HL-60 (cell line): ENCODE data around the gene CILP2.

ENCODE experiments used
- DNase-seq, 2 experiments: peaks; one replicate each; pipeline ENCODE4 v3.0.0-alpha.2; 2010 to 2020; ENCODE audit warnings: low read depth in 1 of 2, low spot score in 1 of 2
- H3K27ac ChIP-seq: fragments of 250-450 bp; sonication (Bioruptor Pico); replicated peaks from 2 replicates; pipeline ENCODE4 v1.5.1; 2020; ENCODE audit warnings: mild to moderate bottlenecking, moderate library complexity
- H3K27me3 ChIP-seq: fragments of 250-450 bp; sonication (Bioruptor Pico); 2 replicates; pipeline ENCODE4 v1.5.1; 2021; ENCODE audit warnings: mild to moderate bottlenecking, moderate library complexity; ENCODE audit not compliant: insufficient read depth, poor library complexity, severe bottlenecking
- H3K4me3 ChIP-seq: replicated peaks from 2 replicates; pipeline ENCODE4 v1.5.1; 2011; ENCODE audit warnings: mild to moderate bottlenecking, control low read depth, low read length; ENCODE audit not compliant: insufficient read depth
- GABPA ChIP-seq: IDR thresholded peaks from 2 replicates; pipeline ENCODE4 v1.6.1; 2012; ENCODE audit warnings: low read depth
- POLR2AphosphoS5 ChIP-seq: IDR thresholded peaks from 2 replicates; pipeline ENCODE4 v1.6.1; 2012; ENCODE audit warnings: low read depth
- SPI1 ChIP-seq: IDR thresholded peaks from 2 replicates; pipeline ENCODE4 v1.6.1; 2012; ENCODE audit warnings: low read depth, mild to moderate bottlenecking, borderline replicate concordance
- TF ChIP-seq, protein P1 (sequence below): IDR thresholded peaks from one replicate; pipeline ENCODE4 v1.5.1; 2011; ENCODE audit warnings: low read length, control low read depth, inconsistent platforms; ENCODE audit not compliant: insufficient read depth
- TF ChIP-seq, protein P2 (sequence below): IDR thresholded peaks from 2 replicates; pipeline ENCODE4 v1.6.1; 2012; ENCODE audit warnings: low read depth; ENCODE audit not compliant: insufficient replicate concordance

Gene CILP2

DNA sequence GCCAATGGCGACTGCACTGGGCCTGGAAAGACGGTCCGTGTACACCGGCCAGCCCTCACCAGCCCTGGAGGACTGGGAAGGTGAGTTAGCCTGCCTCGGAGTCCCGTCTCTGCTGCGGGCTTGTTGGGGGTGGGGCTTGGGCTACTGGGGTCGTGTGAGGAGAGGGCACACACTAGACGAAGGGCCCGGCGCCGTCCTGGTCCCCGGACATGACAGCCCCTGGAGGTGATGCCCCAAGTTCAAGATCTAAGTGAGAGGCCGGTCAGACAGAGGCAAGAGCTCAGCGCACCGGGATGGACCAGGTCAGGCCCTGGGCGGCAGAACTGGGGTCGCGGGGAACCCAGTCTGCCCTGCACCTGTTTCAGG, 1.6 kb downstream of the CILP2 start:
- no peaks in the 10 kb centered on the region for H3K27me3 ChIP-seq
- no peak for TF ChIP-seq SPI1
- no peak for TF ChIP-seq POLR2AphosphoS5
- TF ChIP-seq GABPA, result no peak
- TF ChIP-seq, protein P1, sequence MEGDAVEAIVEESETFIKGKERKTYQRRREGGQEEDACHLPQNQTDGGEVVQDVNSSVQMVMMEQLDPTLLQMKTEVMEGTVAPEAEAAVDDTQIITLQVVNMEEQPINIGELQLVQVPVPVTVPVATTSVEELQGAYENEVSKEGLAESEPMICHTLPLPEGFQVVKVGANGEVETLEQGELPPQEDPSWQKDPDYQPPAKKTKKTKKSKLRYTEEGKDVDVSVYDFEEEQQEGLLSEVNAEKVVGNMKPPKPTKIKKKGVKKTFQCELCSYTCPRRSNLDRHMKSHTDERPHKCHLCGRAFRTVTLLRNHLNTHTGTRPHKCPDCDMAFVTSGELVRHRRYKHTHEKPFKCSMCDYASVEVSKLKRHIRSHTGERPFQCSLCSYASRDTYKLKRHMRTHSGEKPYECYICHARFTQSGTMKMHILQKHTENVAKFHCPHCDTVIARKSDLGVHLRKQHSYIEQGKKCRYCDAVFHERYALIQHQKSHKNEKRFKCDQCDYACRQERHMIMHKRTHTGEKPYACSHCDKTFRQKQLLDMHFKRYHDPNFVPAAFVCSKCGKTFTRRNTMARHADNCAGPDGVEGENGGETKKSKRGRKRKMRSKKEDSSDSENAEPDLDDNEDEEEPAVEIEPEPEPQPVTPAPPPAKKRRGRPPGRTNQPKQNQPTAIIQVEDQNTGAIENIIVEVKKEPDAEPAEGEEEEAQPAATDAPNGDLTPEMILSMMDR, result no peak
- TF ChIP-seq, protein P2, sequence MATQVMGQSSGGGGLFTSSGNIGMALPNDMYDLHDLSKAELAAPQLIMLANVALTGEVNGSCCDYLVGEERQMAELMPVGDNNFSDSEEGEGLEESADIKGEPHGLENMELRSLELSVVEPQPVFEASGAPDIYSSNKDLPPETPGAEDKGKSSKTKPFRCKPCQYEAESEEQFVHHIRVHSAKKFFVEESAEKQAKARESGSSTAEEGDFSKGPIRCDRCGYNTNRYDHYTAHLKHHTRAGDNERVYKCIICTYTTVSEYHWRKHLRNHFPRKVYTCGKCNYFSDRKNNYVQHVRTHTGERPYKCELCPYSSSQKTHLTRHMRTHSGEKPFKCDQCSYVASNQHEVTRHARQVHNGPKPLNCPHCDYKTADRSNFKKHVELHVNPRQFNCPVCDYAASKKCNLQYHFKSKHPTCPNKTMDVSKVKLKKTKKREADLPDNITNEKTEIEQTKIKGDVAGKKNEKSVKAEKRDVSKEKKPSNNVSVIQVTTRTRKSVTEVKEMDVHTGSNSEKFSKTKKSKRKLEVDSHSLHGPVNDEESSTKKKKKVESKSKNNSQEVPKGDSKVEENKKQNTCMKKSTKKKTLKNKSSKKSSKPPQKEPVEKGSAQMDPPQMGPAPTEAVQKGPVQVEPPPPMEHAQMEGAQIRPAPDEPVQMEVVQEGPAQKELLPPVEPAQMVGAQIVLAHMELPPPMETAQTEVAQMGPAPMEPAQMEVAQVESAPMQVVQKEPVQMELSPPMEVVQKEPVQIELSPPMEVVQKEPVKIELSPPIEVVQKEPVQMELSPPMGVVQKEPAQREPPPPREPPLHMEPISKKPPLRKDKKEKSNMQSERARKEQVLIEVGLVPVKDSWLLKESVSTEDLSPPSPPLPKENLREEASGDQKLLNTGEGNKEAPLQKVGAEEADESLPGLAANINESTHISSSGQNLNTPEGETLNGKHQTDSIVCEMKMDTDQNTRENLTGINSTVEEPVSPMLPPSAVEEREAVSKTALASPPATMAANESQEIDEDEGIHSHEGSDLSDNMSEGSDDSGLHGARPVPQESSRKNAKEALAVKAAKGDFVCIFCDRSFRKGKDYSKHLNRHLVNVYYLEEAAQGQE, result no peak
- H3K4me3 ChIP-seq, result no peak overlapping the region
- no peak for DNase-seq
- H3K27ac ChIP-seq, result no peak overlapping the region

DNA sequence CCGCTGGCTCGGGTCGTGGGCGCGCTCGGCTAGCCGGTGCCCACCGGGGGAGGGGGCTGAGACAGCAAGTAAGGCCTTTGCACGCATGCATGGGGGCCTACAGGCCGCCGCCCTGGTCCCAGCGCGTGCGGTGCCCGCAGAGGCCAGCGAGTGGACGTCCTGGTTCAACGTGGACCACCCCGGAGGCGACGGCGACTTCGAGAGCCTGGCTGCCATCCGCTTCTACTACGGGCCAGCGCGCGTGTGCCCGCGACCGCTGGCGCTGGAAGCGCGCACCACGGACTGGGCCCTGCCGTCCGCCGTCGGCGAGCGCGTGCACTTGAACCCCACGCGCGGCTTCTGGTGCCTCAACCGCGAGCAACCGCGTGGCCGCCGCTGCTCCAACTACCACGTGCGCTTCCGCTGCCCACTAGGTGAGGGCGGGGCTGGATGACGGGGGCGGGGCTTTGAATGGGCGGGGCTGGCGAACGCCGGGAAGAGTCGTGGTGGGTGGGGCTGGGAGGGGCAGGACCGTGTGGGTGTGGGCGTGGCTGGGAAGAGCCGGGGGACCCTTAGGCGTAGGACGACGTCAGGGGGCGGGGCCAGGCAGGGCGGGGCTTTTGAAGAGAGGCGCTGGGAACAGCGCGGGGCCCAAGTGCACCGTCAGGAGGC, 2.1 kb downstream of the CILP2 start:
- no peak overlapping the region for H3K4me3 ChIP-seq
- TF ChIP-seq, protein P2, result no peak
- TF ChIP-seq, protein P1, result no peak
- TF ChIP-seq SPI1 (no peak), GABPA (no peak), POLR2AphosphoS5 (no peak)
- no peak for DNase-seq
- H3K27me3 ChIP-seq, result no peaks in the 10 kb centered on the region
- no peak overlapping the region for H3K27ac ChIP-seq

DNA sequence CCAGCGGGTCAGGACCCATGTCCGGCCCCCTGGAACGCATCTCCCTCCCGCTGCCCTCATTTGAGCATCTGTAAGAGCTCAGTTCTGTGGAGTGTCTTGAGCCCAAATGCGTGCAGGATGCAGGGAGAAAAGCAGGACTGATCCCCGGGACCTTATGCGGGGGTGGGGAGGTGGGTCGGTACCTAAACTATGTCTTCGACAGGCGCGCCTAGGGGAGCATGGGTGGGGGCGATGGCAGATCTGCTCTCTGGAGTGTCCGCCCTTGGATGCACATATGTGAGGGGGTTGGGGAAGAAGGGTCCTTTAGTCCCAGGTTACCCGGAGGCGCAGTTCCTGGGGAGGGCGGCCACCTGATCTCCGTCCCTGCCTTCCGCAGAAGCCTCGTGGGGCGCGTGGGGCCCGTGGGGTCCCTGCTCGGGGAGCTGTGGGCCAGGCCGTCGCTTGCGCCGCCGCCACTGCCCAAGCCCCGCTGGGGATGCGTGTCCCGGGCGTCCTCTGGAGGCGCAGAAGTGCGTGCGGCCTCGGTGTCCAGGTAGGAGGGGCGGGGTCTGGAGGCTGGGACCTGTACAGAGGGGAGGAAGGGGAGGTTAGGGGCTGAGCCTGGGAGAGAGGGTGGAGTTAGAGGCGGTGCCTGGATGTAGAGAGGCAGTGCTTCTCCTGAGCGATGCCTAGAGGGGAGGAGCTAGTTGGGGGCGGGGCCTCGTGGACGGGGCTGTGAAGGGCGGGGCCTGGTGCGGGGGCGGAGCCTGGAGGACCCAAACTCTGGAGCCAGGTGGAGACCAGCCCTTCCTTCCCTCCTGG, 2.9 kb downstream of the CILP2 start:
- Histone ChIP-seq H3K4me3 (no peak overlapping the region), H3K27ac (no peak overlapping the region), H3K27me3 (no peaks in the 10 kb centered on the region)
- TF ChIP-seq, protein P1, result no peak
- TF ChIP-seq, protein P2, result no peak
- TF ChIP-seq POLR2AphosphoS5 (no peak), GABPA (no peak), SPI1 (no peak)
- DNase-seq, result peak in 1 of 2 experiments; percentile 49
